Peyer's patch (tissue), 4 donors: ENCODE measurements around the gene VAV2.

Experiments
- POLR2A ChIP-seq, 2 donors: fragments of 450-650 bp; IDR thresholded peaks; one replicate each; pipeline ENCODE4 v1.5.1; 2017; ENCODE audit warnings: antibody characterized with exemption in 2 of 2, mild to moderate bottlenecking in 2 of 2, moderate library complexity in 2 of 2
- TF ChIP-seq, protein P1 (sequence below), 6 experiments: fragments of 450-650 bp in 4 of 6; fragments of 200-600 bp in 2 of 6; sonication (generic) in 1 of 6; IDR thresholded peaks; one replicate each; pipeline ENCODE4 v1.5.1; 2017 to 2019; ENCODE audit warnings: antibody characterized with exemption in 6 of 6, mild to moderate bottlenecking in 3 of 6, moderate library complexity in 1 of 6

GRCh38 chr9:133715866-133716563, 276.1 kb downstream of the VAV2 start:
- no peak for TF ChIP-seq POLR2A (IDR thresholded peaks at IDR 0.05)
- TF ChIP-seq, protein P1, sequence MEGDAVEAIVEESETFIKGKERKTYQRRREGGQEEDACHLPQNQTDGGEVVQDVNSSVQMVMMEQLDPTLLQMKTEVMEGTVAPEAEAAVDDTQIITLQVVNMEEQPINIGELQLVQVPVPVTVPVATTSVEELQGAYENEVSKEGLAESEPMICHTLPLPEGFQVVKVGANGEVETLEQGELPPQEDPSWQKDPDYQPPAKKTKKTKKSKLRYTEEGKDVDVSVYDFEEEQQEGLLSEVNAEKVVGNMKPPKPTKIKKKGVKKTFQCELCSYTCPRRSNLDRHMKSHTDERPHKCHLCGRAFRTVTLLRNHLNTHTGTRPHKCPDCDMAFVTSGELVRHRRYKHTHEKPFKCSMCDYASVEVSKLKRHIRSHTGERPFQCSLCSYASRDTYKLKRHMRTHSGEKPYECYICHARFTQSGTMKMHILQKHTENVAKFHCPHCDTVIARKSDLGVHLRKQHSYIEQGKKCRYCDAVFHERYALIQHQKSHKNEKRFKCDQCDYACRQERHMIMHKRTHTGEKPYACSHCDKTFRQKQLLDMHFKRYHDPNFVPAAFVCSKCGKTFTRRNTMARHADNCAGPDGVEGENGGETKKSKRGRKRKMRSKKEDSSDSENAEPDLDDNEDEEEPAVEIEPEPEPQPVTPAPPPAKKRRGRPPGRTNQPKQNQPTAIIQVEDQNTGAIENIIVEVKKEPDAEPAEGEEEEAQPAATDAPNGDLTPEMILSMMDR (IDR thresholded peaks at IDR 0.05): peak in 4 of 6 experiments; percentile 9 to 41 (median 16)
